ENCODE data around the gene PACSIN2.

GRCh38 chr22:42926768-42927167 is 88.2 kb downstream of the PACSIN2 start:
- TF ChIP-seq POLR2AphosphoS5 (IDR thresholded peaks at IDR 0.05; ENCODE audit: low read depth): no peak
- TF ChIP-seq EZH2 (IDR thresholded peaks at IDR 0.05; ENCODE audit: low read depth, unreplicated experiment): no peak
- no peak for TF ChIP-seq CTCF (conservative IDR thresholded peaks at IDR 0.05; ENCODE audit: low read depth in 2 of 2)
- TF ChIP-seq REST (IDR thresholded peaks at IDR 0.05; ENCODE audit: unreplicated experiment): no peak
- no peak for TF ChIP-seq NANOG (IDR thresholded peaks at IDR 0.05; ENCODE audit: borderline replicate concordance)

Data from GM23338 (cell line).